ENCODE measurements around the gene GRPR.

GRPR gene

GRCh38 chrX:16123222-16123786, at the start of gene GRPR:
TSS of gene GRPR (plus strand) at chrX:16123565. CDS start at chrX:16123954, 389 bp downstream.
- Histone ChIP-seq H3K4me3 (ENCODE audit: low read depth, low read length) (no peak within 1 kb of the TSS), H3K36me3 (no peaks in the 10 kb centered on the region), H3K27me3 (ENCODE audit: insufficient read depth, low read depth, severe bottlenecking) (peaks cover 68% of the 10 kb centered on the region), H3K9me3 (ENCODE audit: severe bottlenecking) (no peaks in the 10 kb centered on the region), H3K27ac (no peak within 1 kb of the TSS)
- TF ChIP-seq CTCF (IDR thresholded peaks at IDR 0.05; ENCODE audit: low read depth, low read length), result peak; percentile 85
- peak; percentile 76 for DNase-seq

GRCh38 chrX:16075087-16075486, 48.3 kb upstream of the GRPR start:
- Histone ChIP-seq H3K9me3 (ENCODE audit: severe bottlenecking) (no peaks in the 10 kb centered on the region), H3K27ac (no peak overlapping the region), H3K36me3 (no peaks in the 10 kb centered on the region), H3K27me3 (ENCODE audit: insufficient read depth, low read depth, severe bottlenecking) (peaks cover 20% of the 10 kb centered on the region), H3K4me3 (ENCODE audit: low read depth, low read length) (no peak overlapping the region)
- DNase-seq, result no peak
- no peak for TF ChIP-seq CTCF (IDR thresholded peaks at IDR 0.05; ENCODE audit: low read depth, low read length)

GRCh38 chrX:16076834-16077233, 46.5 kb upstream of the GRPR start:
- DNase-seq, result no peak
- Histone ChIP-seq H3K27ac (no peak overlapping the region), H3K27me3 (ENCODE audit: insufficient read depth, low read depth, severe bottlenecking) (peaks cover 21% of the 10 kb centered on the region), H3K4me3 (ENCODE audit: low read depth, low read length) (no peak overlapping the region), H3K36me3 (no peaks in the 10 kb centered on the region), H3K9me3 (ENCODE audit: severe bottlenecking) (no peaks in the 10 kb centered on the region)
- no peak for TF ChIP-seq CTCF (IDR thresholded peaks at IDR 0.05; ENCODE audit: low read depth, low read length)

- H3K27ac ChIP-seq, result no peak overlapping the region
- DNase-seq, result no peak
- no peaks in the 10 kb centered on the region for H3K9me3 ChIP-seq (ENCODE audit: severe bottlenecking)
- peaks cover 22% of the 10 kb centered on the region for H3K27me3 ChIP-seq (ENCODE audit: insufficient read depth, low read depth, severe bottlenecking)
- H3K4me3 ChIP-seq (ENCODE audit: low read depth, low read length), result no peak overlapping the region
- TF ChIP-seq CTCF (IDR thresholded peaks at IDR 0.05; ENCODE audit: low read depth, low read length), result no peak
- H3K36me3 ChIP-seq, result no peaks in the 10 kb centered on the region
Observed at GRCh38 chrX:16077811-16078210, 45.6 kb upstream of the GRPR start.

- no peak for TF ChIP-seq CTCF (IDR thresholded peaks at IDR 0.05; ENCODE audit: low read depth, low read length)
- no peak overlapping the region for H3K4me3 ChIP-seq (ENCODE audit: low read depth, low read length)
- H3K9me3 ChIP-seq (ENCODE audit: severe bottlenecking), result no peaks in the 10 kb centered on the region
- H3K27me3 ChIP-seq (ENCODE audit: insufficient read depth, low read depth, severe bottlenecking), result peaks cover 34% of the 10 kb centered on the region
- H3K27ac ChIP-seq, result no peak overlapping the region
- no peaks in the 10 kb centered on the region for H3K36me3 ChIP-seq
- DNase-seq, result no peak
Observed at GRCh38 chrX:16081357-16081756, 42.0 kb upstream of the GRPR start.

GRCh38 chrX:16082470-16083085, 40.8 kb upstream of the GRPR start:
- no peaks in the 10 kb centered on the region for H3K36me3 ChIP-seq

More at GRCh38 chrX:16082470-16083085, 40.8 kb upstream of the GRPR start:
- TF ChIP-seq CTCF (IDR thresholded peaks at IDR 0.05; ENCODE audit: low read depth, low read length), result no peak
- H3K9me3 ChIP-seq (ENCODE audit: severe bottlenecking), result no peaks in the 10 kb centered on the region
- no peak overlapping the region for H3K4me3 ChIP-seq (ENCODE audit: low read depth, low read length)
- peaks cover 30% of the 10 kb centered on the region for H3K27me3 ChIP-seq (ENCODE audit: insufficient read depth, low read depth, severe bottlenecking)
- no peak for DNase-seq
- no peak overlapping the region for H3K27ac ChIP-seq
